Activated T-helper 9 cell treated with anti-CD3 and anti-CD28 coated beads, Interleukin-2, amount 50 U/mL, for 16 hours (primary cell): ENCODE measurements around the gene OLIG2.

Experiments used
- DNase-seq: peaks from one replicate; pipeline ENCODE4 v3.0.0-alpha.2; 2020; ENCODE audit warnings: low read depth

OLIG2 gene

DNA sequence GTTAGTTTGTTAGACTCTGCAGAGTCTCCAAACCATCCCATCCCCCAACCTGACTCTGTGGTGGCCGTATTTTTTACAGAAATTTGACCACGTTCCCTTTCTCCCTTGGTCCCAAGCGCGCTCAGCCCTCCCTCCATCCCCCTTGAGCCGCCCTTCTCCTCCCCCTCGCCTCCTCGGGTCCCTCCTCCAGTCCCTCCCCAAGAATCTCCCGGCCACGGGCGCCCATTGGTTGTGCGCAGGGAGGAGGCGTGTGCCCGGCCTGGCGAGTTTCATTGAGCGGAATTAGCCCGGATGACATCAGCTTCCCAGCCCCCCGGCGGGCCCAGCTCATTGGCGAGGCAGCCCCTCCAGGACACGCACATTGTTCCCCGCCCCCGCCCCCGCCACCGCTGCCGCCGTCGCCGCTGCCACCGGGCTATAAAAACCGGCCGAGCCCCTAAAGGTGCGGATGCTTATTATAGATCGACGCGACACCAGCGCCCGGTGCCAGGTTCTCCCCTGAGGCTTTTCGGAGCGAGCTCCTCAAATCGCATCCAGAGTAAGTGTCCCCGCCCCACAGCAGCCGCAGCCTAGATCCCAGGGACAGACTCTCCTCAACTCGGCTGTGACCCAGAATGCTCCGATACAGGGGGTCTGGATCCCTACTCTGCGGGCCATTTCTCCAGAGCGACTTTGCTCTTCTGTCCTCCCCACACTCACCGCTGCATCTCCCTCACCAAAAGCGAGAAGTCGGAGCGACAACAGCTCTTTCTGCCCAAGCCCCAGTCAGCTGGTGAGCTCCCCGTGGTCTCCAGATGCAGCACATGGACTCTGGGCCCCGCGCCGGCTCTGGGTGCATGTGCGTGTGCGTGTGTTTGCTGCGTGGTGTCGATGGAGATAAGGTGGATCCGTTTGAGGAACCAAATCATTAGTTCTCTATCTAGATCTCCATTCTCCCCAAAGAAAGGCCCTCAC is at the start of gene OLIG2:
TSS of gene OLIG2 (plus strand) at position 447 of the 954 bp plus-strand sequence. CDS start 928 bp downstream, outside the sequence.
- DNase-seq = no peak

- DNase-seq = no peak
Observed at GRCh38 chr21:32976791-32977190, 48.9 kb upstream of the OLIG2 start.

DNA sequence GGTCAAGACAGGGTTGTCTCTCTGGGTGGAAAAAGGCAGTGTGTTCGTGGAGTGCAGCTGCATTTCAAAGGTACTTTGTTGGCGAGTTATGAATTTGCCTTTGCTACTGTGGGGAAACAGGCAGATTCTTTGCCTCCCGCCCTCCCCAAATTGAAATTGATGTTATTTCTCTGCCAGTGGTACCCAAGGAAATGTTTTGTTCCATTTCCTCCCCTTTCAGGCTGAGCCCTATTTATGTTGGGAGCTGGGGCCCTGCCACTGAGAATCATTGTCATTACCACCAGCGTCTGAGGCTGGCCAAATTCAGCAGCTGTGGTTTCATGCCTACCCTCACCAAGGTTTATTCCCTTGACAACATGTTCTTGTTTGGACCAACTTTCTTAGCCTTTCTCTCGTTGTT is 48.5 kb upstream of the OLIG2 start:
- DNase-seq = no peak

GRCh38 chr21:32978331-32979270 is 47.1 kb upstream of the OLIG2 start:
- no peak for DNase-seq

DNA sequence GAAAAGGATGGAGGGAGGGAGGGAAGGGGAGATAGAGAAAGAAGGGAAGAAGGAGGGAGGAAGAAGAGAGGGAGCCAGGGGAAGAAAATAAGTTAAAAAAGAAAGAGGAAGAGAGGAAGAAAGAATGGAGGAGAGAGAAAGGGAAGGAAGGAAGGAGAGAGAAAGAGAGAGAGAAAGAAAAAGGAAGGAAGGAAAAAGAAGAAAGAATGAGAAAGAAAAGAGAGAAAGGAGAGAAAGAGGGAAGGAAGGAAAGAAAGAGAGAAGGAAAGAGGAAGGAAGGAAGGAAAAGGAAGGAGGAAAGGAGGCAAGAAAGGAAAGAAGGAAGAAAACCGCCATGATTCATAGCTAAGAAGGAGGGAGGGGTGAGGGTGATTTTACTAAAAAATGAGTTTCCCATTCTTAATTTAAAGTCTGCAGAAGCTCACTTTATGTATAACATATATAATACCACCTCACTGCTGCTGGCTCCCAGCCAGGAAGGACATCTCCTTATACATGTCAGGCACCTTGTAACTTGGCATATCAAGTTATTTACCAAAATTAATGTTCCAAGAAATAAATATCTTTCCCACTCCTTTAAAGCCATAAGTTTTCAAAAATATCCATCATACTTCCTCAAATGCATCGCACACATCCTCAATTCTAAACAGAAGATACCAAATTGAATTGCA is 46.0 kb upstream of the OLIG2 start:
- DNase-seq = no peak

- no peak for DNase-seq
Observed at GRCh38 chr21:32981096-32981495, 44.6 kb upstream of the OLIG2 start.

GRCh38 chr21:32990666-32991065 is 35.1 kb upstream of the OLIG2 start:
- no peak for DNase-seq

DNA sequence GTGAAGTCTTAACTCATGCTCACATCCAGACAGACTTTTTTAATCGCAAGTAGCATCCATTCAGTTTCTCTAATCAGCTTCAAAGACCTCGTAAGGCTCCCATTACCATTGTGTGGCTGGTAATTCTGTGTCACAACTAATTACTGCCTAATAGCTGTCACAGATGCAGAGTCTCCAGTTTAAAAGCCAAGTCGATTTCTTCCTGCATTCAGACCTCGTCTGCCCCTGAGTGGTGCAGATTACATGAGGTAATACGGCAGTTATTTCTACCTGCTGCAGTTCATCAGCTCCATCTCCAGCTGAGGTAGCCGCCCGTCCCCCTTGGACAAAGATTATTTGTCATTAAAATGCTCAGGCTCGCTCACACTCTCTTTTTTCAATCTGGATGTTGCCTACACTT is 34.4 kb upstream of the OLIG2 start:
- no peak for DNase-seq

GRCh38 chr21:32993894-32994293 is 31.8 kb upstream of the OLIG2 start:
- no peak for DNase-seq

DNA sequence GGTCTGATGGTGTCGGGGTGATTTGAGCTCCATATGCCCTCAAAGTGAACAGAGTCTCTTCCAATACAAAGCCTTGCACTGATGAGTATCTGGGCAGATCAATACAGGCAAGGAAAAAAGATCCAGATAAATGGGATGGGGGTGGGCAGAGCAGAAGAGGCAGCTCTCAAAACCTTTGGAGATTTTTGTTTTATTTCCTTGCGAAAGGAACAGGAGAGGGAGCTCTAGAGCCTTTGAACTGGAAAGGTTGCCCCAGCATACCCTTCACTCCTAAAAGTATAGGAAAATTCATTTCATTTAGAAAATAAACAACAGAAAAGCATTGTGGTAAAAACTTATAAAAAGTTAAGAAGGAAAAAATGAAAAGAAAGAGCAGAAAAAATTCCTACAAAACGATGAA is 31.4 kb upstream of the OLIG2 start:
- no peak for DNase-seq

DNA sequence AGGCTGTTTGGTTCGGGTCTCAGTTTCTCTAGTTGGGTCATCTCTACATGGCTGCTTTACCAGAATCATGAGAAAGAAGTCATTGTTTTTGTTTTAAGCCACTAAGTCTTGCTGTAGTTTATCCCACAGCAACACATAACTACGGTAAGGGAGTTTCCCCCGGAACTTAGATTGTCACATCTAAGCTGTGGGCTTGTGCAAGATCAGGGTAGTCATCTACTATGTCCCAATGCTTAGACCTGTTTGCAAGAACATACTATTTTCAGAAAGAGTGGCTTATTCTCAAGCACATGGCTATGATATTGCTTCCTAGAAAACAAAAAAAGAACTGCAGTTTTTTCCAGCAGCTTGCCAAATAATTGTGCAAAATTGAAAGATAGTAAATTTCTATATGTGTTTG is 18.0 kb upstream of the OLIG2 start:
- no peak for DNase-seq

GRCh38 chr21:33008333-33009051 is 17.2 kb upstream of the OLIG2 start:
- no peak for DNase-seq

GRCh38 chr21:33010931-33011330 is 14.8 kb upstream of the OLIG2 start:
- no peak for DNase-seq

DNA sequence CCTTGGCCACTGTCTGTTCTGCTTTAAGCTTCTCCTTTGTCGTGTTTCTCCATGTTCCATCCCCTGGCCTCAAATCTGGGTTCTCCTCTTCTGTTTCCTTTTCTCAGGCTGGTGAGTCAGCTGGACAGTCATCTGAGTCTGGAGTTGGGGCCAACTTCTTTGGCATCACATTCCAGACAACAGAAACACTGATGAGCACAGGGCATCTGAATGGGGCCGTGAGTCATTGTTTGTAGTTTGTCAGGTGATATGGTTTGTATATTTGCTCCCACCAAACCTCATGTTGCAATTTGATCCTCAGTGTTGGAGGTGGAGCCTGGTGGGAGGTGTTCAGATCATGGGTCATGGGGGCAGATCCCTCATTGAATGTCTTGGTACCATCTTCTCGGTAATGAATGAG is 14.3 kb upstream of the OLIG2 start:
- no peak for DNase-seq

- DNase-seq = no peak
Observed at GRCh38 chr21:33013626-33014025, 12.1 kb upstream of the OLIG2 start.

- DNase-seq = no peak
Observed at GRCh38 chr21:33014331-33014730, 11.4 kb upstream of the OLIG2 start.

DNA sequence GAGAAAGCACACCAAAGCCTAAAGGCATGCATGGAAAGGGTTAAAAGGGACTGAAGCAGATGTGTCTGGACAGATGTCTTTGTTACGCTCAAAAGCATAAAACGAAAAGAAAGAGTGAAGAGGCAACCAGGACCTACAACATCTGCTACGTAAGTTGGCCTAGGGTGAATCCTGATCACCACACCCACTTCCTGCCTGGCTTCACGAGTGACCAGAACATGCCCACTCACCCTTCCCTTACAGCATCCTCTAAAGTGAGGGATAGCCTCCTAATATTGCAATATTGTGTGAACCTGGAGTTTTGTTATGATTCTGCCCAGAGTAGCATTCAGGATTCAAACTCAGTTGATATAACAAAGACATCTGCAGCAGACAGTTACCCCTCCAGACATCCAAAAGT is 10.6 kb upstream of the OLIG2 start:
- DNase-seq = no peak

DNA sequence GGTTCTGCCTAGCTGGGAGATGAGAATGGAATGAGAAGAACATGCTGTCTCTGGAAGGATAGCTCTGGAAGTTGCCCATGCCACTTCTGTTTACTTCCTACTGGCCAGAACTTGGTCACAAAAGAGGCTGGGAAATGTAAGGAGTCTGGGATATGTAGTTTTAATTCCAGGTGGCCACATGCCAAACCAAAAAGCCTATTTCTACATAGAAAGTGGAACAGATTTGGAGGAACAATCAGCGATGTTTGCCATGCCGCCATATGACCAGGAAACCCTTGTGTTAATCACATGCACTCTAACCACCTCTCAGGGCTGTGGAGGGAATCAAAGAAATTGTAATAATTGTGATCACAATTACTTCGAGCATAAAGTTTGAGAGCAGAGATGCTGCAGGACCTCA is 10.0 kb upstream of the OLIG2 start:
- DNase-seq = no peak

GRCh38 chr21:33018707-33019465 is 6.8 kb upstream of the OLIG2 start:
- DNase-seq = no peak

DNA sequence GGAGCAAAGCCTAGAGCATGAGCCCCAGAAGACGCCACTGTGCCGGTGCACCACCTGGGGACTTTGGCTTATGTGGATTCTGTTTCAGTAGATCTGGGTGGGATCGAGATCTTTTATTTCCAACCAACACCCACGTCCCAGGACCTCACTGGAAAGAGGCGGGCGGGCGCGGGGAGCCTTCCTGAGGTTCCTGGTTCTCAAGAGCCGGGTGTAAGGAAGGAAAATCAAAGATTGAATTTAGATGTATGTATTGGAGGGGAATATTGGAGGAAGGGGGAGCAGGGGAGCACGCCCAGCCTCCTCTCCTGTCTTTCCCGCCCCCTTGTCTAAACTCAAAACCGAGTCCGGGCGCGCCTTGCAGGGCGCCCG is 6.2 kb upstream of the OLIG2 start:
- DNase-seq = no peak
